ENCODE results near the gene CISD1. TPM values are rescaled to one million over a fixed set of nuclear protein-coding genes. Genes with fewer than 3 reads are reported as not detected.

The CISD1 gene
- polyA plus RNA-seq, 2 of the 4 experiments (the other 2 are of a cell fraction) = 48.1 to 102 TPM

DNA sequence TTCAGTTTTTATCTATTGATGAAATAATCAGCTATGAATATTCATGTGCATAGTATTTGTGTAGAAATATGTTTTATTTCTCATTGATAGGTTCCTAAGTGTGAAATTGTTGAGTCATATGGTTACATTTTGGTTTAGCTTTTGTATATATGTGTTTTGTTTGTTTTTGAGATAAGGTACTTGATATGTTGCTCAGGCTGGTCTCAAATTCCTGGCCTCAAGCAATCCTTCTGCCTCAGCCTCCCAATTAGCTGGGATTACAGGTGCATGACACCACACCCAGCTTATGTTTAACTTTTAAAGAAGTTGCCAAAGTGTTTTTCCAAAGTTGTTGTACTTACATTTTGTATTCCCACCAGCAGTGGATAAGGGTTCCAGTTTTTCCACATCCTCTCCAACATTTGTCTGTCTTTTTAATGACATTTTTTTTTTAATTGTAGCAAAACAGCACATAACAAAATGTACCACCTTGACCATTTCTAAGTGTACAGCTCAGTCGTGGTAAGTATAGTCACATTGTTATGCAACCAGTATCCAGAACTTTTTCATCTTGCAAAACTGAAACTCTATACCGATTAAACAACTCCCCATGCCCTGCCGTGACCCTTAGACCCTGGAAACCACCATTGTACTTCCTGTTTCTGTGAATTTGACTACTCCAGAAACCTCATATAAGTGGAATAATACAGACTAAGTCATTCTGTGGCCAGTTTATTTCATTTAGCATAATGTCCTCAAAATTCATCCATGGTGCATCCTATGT lies 53.3 kb downstream of the CISD1 start:
- 27% methylated on average over 3 of the region's 3 CpGs for WGBS (ENCODE audit: missing lambda C conversion rate)
- peaks cover 9% of the 10 kb centered on the region for H3K4me1 ChIP-seq
- peak overlapping the region in 1 of 2 experiments; percentile 16; a peak in 1 of 6 replicates for H3K27ac ChIP-seq
- DNase-seq (ENCODE audit: low read depth in 1 of 2, low spot score in 1 of 2) (peak in 1 of 2 experiments; percentile 30), FAIRE-seq (no peak), ATAC-seq (no peak; a peak in 2 of 6 replicates)
- H3K9me3 ChIP-seq = no peaks in the 10 kb centered on the region
- TF ChIP-seq, protein P1, sequence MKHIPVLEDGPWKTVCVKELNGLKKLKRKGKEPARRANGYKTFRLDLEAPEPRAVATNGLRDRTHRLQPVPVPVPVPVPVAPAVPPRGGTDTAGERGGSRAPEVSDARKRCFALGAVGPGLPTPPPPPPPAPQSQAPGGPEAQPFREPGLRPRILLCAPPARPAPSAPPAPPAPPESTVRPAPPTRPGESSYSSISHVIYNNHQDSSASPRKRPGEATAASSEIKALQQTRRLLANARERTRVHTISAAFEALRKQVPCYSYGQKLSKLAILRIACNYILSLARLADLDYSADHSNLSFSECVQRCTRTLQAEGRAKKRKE (CRISPR knock-in tag; IDR thresholded peaks at IDR 0.05; ENCODE audit: low read depth) = no peak
- TF ChIP-seq ESRRA (IDR thresholded peaks at IDR 0.05; ENCODE audit: borderline replicate concordance, low read length) (no peak), POLR2A (IDR thresholded peaks at IDR 0.05; ENCODE audit: low read length) (no peak), SMC3 (IDR thresholded peaks at IDR 0.05) (no peak), KDM5A (IDR thresholded peaks at IDR 0.05) (no peak), ZSCAN20 (CRISPR knock-in tag; IDR thresholded peaks at IDR 0.05) (no peak), RAD21 (conservative IDR thresholded peaks at IDR 0.05 in 1 of 2, IDR thresholded peaks at IDR 0.05 in 1 of 2) (no peak), GATA3 (IDR thresholded peaks at IDR 0.05; ENCODE audit: borderline replicate concordance) (no peak), MAFK (IDR thresholded peaks at IDR 0.05; ENCODE audit: partially characterized antibody) (no peak), POLR2AphosphoS2 (conservative IDR thresholded peaks at IDR 0.05; ENCODE audit: low read length) (no peak), CEBPB (IDR thresholded peaks at IDR 0.05) (no peak)
- H3K4me3 ChIP-seq = no peak overlapping the region
- ChIA-PET POLR2A (interaction anchor here (1.5 kb wide), 1 partner anchor 13 kb away, joined by 3 read pairs; no protein-coding TSS in a partner anchor), CTCF (interaction anchor here (1.0 to 1.4 kb wide), 3 partner anchors 23 to 63 kb away, joined by 4 to 5 read pairs (median 4); partner anchors contain the start of gene TFAM)
- peak overlapping the region; percentile 40; the same call in 2 of the 3 replicates for H3K4me2 ChIP-seq

DNA sequence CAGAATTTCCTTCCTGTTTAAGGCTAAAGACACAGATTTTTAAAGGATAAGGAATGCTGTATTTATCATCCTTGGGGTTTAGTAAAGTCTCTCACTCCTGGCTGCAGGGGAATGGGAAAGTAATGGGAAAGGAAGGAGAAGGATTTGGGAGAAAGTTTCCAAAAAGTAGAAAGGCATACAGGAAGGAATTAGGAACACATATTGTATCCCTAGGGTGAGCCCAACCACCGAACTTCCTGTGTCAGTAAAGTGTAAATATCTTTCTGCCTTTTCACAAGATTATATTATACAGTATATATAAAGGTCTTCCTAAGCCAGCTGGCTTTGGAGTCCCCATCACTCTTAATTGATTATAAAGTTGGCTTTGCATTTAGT lies 53.9 kb downstream of the CISD1 start:
- Histone ChIP-seq H3K27ac (peak overlapping the region in 1 of 2 experiments; percentile 16; a peak in 2 of 6 replicates), H3K4me3 (no peak overlapping the region), H3K9me3 (no peaks in the 10 kb centered on the region), H3K4me2 (peak overlapping the region; percentile 40; the same call in 2 of the 3 replicates), H3K4me1 (peaks cover 9% of the 10 kb centered on the region)
- DNase-seq (ENCODE audit: low read depth in 1 of 2, low spot score in 1 of 2) (no peak), FAIRE-seq (no peak), ATAC-seq (no peak)
- ChIA-PET CTCF (interaction anchor here (1.7 kb wide), 1 partner anchor 12 kb away, joined by 3 read pairs; no protein-coding TSS in a partner anchor), POLR2A (interaction anchor here (1.5 kb wide), 1 partner anchor 13 kb away, joined by 3 read pairs; no protein-coding TSS in a partner anchor)
- 40% methylated on average over 1 of the region's 1 CpG for WGBS (ENCODE audit: missing lambda C conversion rate)
- TF ChIP-seq, protein P2, sequence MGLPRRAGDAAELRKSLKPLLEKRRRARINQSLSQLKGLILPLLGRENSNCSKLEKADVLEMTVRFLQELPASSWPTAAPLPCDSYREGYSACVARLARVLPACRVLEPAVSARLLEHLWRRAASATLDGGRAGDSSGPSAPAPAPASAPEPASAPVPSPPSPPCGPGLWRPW (IDR thresholded peaks at IDR 0.05) = no peak
- TF ChIP-seq, protein P3, sequence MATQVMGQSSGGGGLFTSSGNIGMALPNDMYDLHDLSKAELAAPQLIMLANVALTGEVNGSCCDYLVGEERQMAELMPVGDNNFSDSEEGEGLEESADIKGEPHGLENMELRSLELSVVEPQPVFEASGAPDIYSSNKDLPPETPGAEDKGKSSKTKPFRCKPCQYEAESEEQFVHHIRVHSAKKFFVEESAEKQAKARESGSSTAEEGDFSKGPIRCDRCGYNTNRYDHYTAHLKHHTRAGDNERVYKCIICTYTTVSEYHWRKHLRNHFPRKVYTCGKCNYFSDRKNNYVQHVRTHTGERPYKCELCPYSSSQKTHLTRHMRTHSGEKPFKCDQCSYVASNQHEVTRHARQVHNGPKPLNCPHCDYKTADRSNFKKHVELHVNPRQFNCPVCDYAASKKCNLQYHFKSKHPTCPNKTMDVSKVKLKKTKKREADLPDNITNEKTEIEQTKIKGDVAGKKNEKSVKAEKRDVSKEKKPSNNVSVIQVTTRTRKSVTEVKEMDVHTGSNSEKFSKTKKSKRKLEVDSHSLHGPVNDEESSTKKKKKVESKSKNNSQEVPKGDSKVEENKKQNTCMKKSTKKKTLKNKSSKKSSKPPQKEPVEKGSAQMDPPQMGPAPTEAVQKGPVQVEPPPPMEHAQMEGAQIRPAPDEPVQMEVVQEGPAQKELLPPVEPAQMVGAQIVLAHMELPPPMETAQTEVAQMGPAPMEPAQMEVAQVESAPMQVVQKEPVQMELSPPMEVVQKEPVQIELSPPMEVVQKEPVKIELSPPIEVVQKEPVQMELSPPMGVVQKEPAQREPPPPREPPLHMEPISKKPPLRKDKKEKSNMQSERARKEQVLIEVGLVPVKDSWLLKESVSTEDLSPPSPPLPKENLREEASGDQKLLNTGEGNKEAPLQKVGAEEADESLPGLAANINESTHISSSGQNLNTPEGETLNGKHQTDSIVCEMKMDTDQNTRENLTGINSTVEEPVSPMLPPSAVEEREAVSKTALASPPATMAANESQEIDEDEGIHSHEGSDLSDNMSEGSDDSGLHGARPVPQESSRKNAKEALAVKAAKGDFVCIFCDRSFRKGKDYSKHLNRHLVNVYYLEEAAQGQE (IDR thresholded peaks at IDR 0.05) = no peak
- TF ChIP-seq FOXS1 (CRISPR knock-in tag; IDR thresholded peaks at IDR 0.05) = no peak
- no peak for TF ChIP-seq ZC3H11A (IDR thresholded peaks at IDR 0.05)

DNA sequence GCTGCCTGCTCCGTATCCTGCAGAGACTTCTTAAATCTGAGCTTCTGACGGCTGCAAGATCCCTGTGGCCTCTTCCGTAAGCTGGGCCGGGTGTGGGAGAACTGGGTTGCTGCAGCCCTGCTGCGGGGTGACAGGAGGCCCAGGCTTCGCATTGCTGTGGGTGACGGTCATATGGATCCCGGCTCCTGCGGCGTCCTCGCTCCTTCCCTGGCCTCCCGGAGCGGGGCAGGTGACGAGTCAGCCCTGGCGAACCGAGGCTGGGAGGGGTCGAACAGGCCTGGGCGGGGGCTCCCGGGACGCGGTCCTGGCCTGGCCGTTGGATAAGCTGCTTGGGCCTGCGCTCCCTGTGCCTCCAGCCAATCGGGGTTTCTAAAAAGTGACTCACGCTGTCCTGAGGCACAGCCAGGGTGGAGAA lies 58.0 kb downstream of the CISD1 start:
- ATAC-seq = no peak
- FAIRE-seq = no peak
- Histone ChIP-seq H3K4me3 (no peak overlapping the region), H3K4me2 (no peak overlapping the region), H3K9me3 (no peaks in the 10 kb centered on the region), H3K4me1 (peaks cover 9% of the 10 kb centered on the region), H3K27ac (no peak overlapping the region)
- no peak for DNase-seq (ENCODE audit: low read depth in 1 of 2, low spot score in 1 of 2)
- ChIA-PET CTCF (interaction anchor here (1.5 kb wide), 1 partner anchor 58 kb away, joined by 3 read pairs; the partner anchor contains the start of gene TFAM), POLR2A (no interaction called here)
- WGBS (ENCODE audit: missing lambda C conversion rate) = 84% methylated on average over 15 of the region's 25 CpGs
- TF ChIP-seq FOSB (CRISPR knock-in tag; IDR thresholded peaks at IDR 0.05) (no peak), JUNB (IDR thresholded peaks at IDR 0.05) (no peak), CHD4 (IDR thresholded peaks at IDR 0.05; ENCODE audit: borderline replicate concordance) (no peak), ZFP36 (IDR thresholded peaks at IDR 0.05; ENCODE audit: borderline replicate concordance, partially characterized antibody) (no peak), RNF2 (IDR thresholded peaks at IDR 0.05; ENCODE audit: borderline replicate concordance, low read depth) (no peak), PHF8 (IDR thresholded peaks at IDR 0.05; ENCODE audit: borderline replicate concordance, low read depth) (no peak), POLR2AphosphoS2 (conservative IDR thresholded peaks at IDR 0.05; ENCODE audit: low read length) (no peak), MYC (IDR thresholded peaks at IDR 0.05; ENCODE audit: borderline replicate concordance, low read length) (no peak), CBX8 (IDR thresholded peaks at IDR 0.05) (no peak)
- TF ChIP-seq, protein P4, sequence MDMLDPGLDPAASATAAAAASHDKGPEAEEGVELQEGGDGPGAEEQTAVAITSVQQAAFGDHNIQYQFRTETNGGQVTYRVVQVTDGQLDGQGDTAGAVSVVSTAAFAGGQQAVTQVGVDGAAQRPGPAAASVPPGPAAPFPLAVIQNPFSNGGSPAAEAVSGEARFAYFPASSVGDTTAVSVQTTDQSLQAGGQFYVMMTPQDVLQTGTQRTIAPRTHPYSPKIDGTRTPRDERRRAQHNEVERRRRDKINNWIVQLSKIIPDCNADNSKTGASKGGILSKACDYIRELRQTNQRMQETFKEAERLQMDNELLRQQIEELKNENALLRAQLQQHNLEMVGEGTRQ (IDR thresholded peaks at IDR 0.05) = no peak
- TF ChIP-seq, protein P5, sequence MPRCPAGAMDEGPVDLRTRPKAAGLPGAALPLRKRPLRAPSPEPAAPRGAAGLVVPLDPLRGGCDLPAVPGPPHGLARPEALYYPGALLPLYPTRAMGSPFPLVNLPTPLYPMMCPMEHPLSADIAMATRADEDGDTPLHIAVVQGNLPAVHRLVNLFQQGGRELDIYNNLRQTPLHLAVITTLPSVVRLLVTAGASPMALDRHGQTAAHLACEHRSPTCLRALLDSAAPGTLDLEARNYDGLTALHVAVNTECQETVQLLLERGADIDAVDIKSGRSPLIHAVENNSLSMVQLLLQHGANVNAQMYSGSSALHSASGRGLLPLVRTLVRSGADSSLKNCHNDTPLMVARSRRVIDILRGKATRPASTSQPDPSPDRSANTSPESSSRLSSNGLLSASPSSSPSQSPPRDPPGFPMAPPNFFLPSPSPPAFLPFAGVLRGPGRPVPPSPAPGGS (IDR thresholded peaks at IDR 0.05) = no peak
- TF ChIP-seq, protein P6, sequence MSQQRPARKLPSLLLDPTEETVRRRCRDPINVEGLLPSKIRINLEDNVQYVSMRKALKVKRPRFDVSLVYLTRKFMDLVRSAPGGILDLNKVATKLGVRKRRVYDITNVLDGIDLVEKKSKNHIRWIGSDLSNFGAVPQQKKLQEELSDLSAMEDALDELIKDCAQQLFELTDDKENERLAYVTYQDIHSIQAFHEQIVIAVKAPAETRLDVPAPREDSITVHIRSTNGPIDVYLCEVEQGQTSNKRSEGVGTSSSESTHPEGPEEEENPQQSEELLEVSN (IDR thresholded peaks at IDR 0.05; ENCODE audit: borderline replicate concordance, low read depth) = no peak

All from A549 (cell line).